IMR-90 (cell line): ENCODE measurements around the gene SH3BP5. TPM values are rescaled to one million over a fixed set of nuclear protein-coding genes. Genes with fewer than 3 reads are reported as not detected.

Source experiments
- ATAC-seq: fragments of 200-7000 bp; cut with Tn5 transposase; 2 replicates; pipeline ENCODE4 v1.9.1; 2020; ENCODE audit warnings: low read depth, mild to moderate bottlenecking, moderate library complexity
- BruUV-seq: library from RNA; stranded (reverse); fragments of 400-500 nt; replicated peaks from 2 replicates; lab custom pipeline; 2021; lab: Mats Ljungman, UMichigan
- CTCF ChIA-PET: fragments of 300-600 bp; formaldehyde crosslinking; extraction: SDS; loops from one replicate; lab custom pipeline; 2021; ENCODE audit warnings: antibody characterized with exemption; lab: Yijun Ruan, JAX
- POLR2A ChIA-PET: fragments of 300-600 bp; sonication (Branson Sonifier 250); formaldehyde crosslinking; loops from one replicate; lab custom pipeline; 2022; ENCODE audit warnings: antibody characterized with exemption; ENCODE audit not compliant: unreplicated experiment; lab: Charles Lee
- DNase-seq: peaks from one replicate; pipeline ENCODE4 v3.0.0; 2013
- H2AFZ ChIP-seq: replicated peaks from 2 replicates; pipeline ENCODE3; 2013; ENCODE audit warnings: low read length, mild to moderate bottlenecking; ENCODE audit not compliant: poor library complexity
- H2AK5ac ChIP-seq: 2 replicates; pipeline ENCODE4 v1.6.1; 2013; ENCODE audit warnings: low read depth, low read length, inconsistent platforms
- H2AK9ac ChIP-seq: replicated peaks from 2 replicates; pipeline ENCODE3; 2013; ENCODE audit warnings: mild to moderate bottlenecking, low read depth, low read length, moderate library complexity; ENCODE audit not compliant: poor library complexity
- H2BK120ac ChIP-seq: 2 replicates; pipeline ENCODE4 v1.6.1; 2013; ENCODE audit warnings: low read depth, low read length, inconsistent platforms
- H2BK15ac ChIP-seq: 3 replicates; pipeline ENCODE4 v1.6.1; 2013; ENCODE audit warnings: low read depth, low read length, inconsistent platforms
- H2BK20ac ChIP-seq: 2 replicates; pipeline ENCODE4 v1.6.1; 2013; ENCODE audit warnings: low read depth, mild to moderate bottlenecking, inconsistent platforms, low read length, moderate library complexity
- H2BK5ac ChIP-seq: 2 replicates; pipeline ENCODE4 v1.6.1; 2013; ENCODE audit warnings: mild to moderate bottlenecking, low read depth, low read length, inconsistent platforms; ENCODE audit not compliant: poor library complexity, severe bottlenecking
- H3K14ac ChIP-seq: replicated peaks from 2 replicates; pipeline ENCODE4 v1.6.1; 2013; ENCODE audit warnings: low read depth, low read length, inconsistent platforms
- H3K18ac ChIP-seq: 2 replicates; pipeline ENCODE4 v1.6.1; 2013; ENCODE audit warnings: low read depth, low read length, control low read depth
- H3K23ac ChIP-seq: 2 replicates; pipeline ENCODE4 v1.6.1; 2013; ENCODE audit warnings: low read depth, low read length, inconsistent platforms
- H3K27ac ChIP-seq: 2 replicates; pipeline ENCODE4 v1.5.1; 2013; ENCODE audit warnings: mild to moderate bottlenecking, control low read depth, low read length; ENCODE audit not compliant: insufficient read depth
- H3K27me3 ChIP-seq: 2 replicates; pipeline ENCODE4 v1.6.1; 2013; ENCODE audit warnings: low read length; ENCODE audit not compliant: control insufficient read depth, insufficient read depth
- H3K36me3 ChIP-seq: 2 replicates; pipeline ENCODE4 v1.6.1; 2013; ENCODE audit warnings: low read length, mixed read lengths; ENCODE audit not compliant: control insufficient read depth, insufficient read depth
- H3K4ac ChIP-seq: 2 replicates; pipeline ENCODE4 v1.6.1; 2013; ENCODE audit warnings: low read depth, low read length, inconsistent platforms
- H3K4me1 ChIP-seq: 2 replicates; pipeline ENCODE4 v1.6.1; 2013; ENCODE audit warnings: low read length, mixed read lengths; ENCODE audit not compliant: control insufficient read depth, insufficient read depth
- H3K4me2 ChIP-seq: 2 replicates; pipeline ENCODE4 v1.6.1; 2013; ENCODE audit warnings: low read depth, mild to moderate bottlenecking, control low read depth, low read length, moderate library complexity
- H3K4me3 ChIP-seq: 2 replicates; pipeline ENCODE4 v1.5.1; 2013; ENCODE audit warnings: low read depth, mild to moderate bottlenecking, control low read depth, low read length, moderate library complexity; ENCODE audit not compliant: insufficient read depth
- H3K56ac ChIP-seq: 2 replicates; pipeline ENCODE4 v1.6.1; 2013; ENCODE audit warnings: low read length, inconsistent platforms; ENCODE audit not compliant: insufficient read depth; ENCODE audit errors: extremely low read depth
- H3K79me1 ChIP-seq, 2 experiments: 2 replicates each; pipeline ENCODE4 v1.6.1; 2013; ENCODE audit warnings: low read length in 2 of 2, inconsistent platforms in 1 of 2, low read depth in 1 of 2
- H3K9ac ChIP-seq: 2 replicates; pipeline ENCODE4 v1.6.1; 2013; ENCODE audit warnings: low read depth, low read length, control low read depth
- H3K9me1 ChIP-seq: 2 replicates; pipeline ENCODE4 v1.6.1; 2013; ENCODE audit warnings: low read length, inconsistent platforms; ENCODE audit not compliant: insufficient read depth
- H3K9me3 ChIP-seq: 2 replicates; pipeline ENCODE4 v1.6.1; 2013; ENCODE audit warnings: low read length; ENCODE audit not compliant: control insufficient read depth, insufficient read depth
- H4K20me1 ChIP-seq: 2 replicates; pipeline ENCODE4 v1.6.1; 2013; ENCODE audit warnings: low read length, inconsistent platforms; ENCODE audit not compliant: insufficient read depth
- H4K5ac ChIP-seq: 2 replicates; pipeline ENCODE4 v1.6.1; 2013; ENCODE audit warnings: mild to moderate bottlenecking, low read depth, low read length, control low read depth
- H4K8ac ChIP-seq, 2 experiments: 2 replicates each; pipeline ENCODE4 v1.6.1; 2013; ENCODE audit warnings: low read depth in 2 of 2, low read length in 2 of 2, control low read depth in 1 of 2, inconsistent platforms in 1 of 2
- H4K91ac ChIP-seq: 2 replicates; pipeline ENCODE4 v1.6.1; 2013; ENCODE audit warnings: low read depth, low read length, inconsistent platforms; ENCODE audit not compliant: insufficient read depth
- MAFK ChIP-seq: IDR thresholded peaks from 2 replicates; pipeline ENCODE4 v1.6.1; 2012; ENCODE audit warnings: low read depth, low read length, improper control_type of control experiment
- MAZ ChIP-seq: IDR thresholded peaks from 2 replicates; pipeline ENCODE4 v1.6.1; 2012; ENCODE audit warnings: low read depth, mild to moderate bottlenecking, low read length, improper control_type of control experiment, moderate library complexity, borderline replicate concordance
- MXI1 ChIP-seq: IDR thresholded peaks from 2 replicates; pipeline ENCODE4 v1.6.1; 2012; ENCODE audit warnings: low read depth, mild to moderate bottlenecking, low read length, moderate library complexity, borderline replicate concordance
- POLR2A ChIP-seq: IDR thresholded peaks from 2 replicates; pipeline ENCODE4 v1.6.1; 2012; ENCODE audit warnings: mild to moderate bottlenecking, low read depth, low read length
- SMC3 ChIP-seq: fragments of 150-350 bp; IDR thresholded peaks from 2 replicates; pipeline ENCODE4 v1.6.1; 2016; ENCODE audit warnings: low read depth, mild to moderate bottlenecking, antibody characterized with exemption, low read length, moderate library complexity
- WGBS, 2 experiments: methylation state at CpG; one replicate each; pipeline versions ENCODE4 v1.1.5 to v1.1.7; 2013; ENCODE audit warnings: missing lambda C conversion rate in 2 of 2; ENCODE audit not compliant: insufficient read length in 1 of 2; ENCODE audit errors: extremely low coverage in 2 of 2; 5-methylcytosine and 5-hydroxymethylcytosine counted together
- dilution Hi-C: fragments of 300-500 bp; cut with HindIII; formaldehyde crosslinking; loops from one replicate; pipeline ENCODE4 v1.14.3; 2018; ENCODE audit warnings: low sequenced_read_pairs; ENCODE audit not compliant: unreplicated experiment
- in situ Hi-C: fragments of 300-500 bp; cut with MboI; formaldehyde crosslinking; loops from 3 replicates; pipeline ENCODE4 v1.14.3; 2019; ENCODE audit warnings: low sequenced_read_pairs, inconsistent platforms, mixed read lengths
- intact Hi-C: fragments of 100-400 bp; cut with micrococcal nuclease; formaldehyde crosslinking; loops from 2 replicates; pipeline ENCODE4 v1.10.0; 2022
- polyA plus RNA-seq, 3 experiments: library from polyadenylated mRNA; depleted of rRNA; stranded (reverse); fragments of >200 nt; gene quantifications; 2 replicates each; pipeline ENCODE4 v1.2.3, GENCODE V29; 2012; ENCODE audit warnings: low replicate concordance in 1 of 3
- total RNA-seq: library from RNA; depleted of rRNA; stranded (reverse); fragments of >200 nt; gene quantifications from 2 replicates; pipeline ENCODE4 v1.2.3, GENCODE V29; 2012

SH3BP5 gene
- total and polyA plus RNA-seq, 2 of the 4 experiments (the other 2 are of a cell fraction), result 14.0 to 23.5 TPM

- dilution Hi-C loops, result no loop called here
- Histone ChIP-seq H3K79me1 (no peaks in the 10 kb centered on the region; a peak in 1 of 4 replicates), H2AK5ac (no peak overlapping the region), H3K27ac (no peak overlapping the region), H3K4ac (no peak overlapping the region), H4K5ac (no peak overlapping the region), H4K8ac (no peak overlapping the region), H3K9ac (no peak overlapping the region), H3K18ac (no peak overlapping the region), H3K4me1 (no peaks in the 10 kb centered on the region), H3K23ac (no peak overlapping the region), H3K14ac (no peak overlapping the region), H3K9me1 (no peaks in the 10 kb centered on the region), H3K27me3 (no peaks in the 10 kb centered on the region), H4K20me1 (no peaks in the 10 kb centered on the region), H3K36me3 (peaks cover 31% of the 10 kb centered on the region), H2BK15ac (no peak overlapping the region), H4K91ac (no peak overlapping the region), H2BK5ac (no peak overlapping the region), H2BK20ac (no peak overlapping the region), H2AK9ac (no peak overlapping the region), H3K56ac (no peak overlapping the region), H3K4me2 (no peak overlapping the region), H3K9me3 (no peaks in the 10 kb centered on the region), H2AFZ (no peak overlapping the region), H2BK120ac (no peak overlapping the region), H3K4me3 (no peak overlapping the region)
- no CpG with 5 or more reads among the region's 2 CpGs for WGBS, 2 experiments
- DNase-seq, result no peak
- in situ Hi-C loops, result loop anchor here (25.0 kb wide), 1 partner anchor 441 kb away; no protein-coding TSS in a partner anchor
- ATAC-seq, result no peak
- ChIA-PET POLR2A (no interaction called here), CTCF (no interaction called here)
- intact Hi-C loops, result loop anchor here (2.0 to 5.0 kb wide), 2 partner anchors 13 to 326 kb away; no protein-coding TSS in a partner anchor
- TF ChIP-seq MAFK, result no peak
- TF ChIP-seq MAZ, result no peak
- TF ChIP-seq SMC3, result no peak
- TF ChIP-seq MXI1, result no peak
- no peak for TF ChIP-seq POLR2A
- no TSS peak for BruUV-seq
Observed at GRCh38 chr3:15246186-15246585, 86.2 kb downstream of the SH3BP5 start.
